HepG2 (cell line): ENCODE results near the gene MICA. TPM values are rescaled to one million over a fixed set of nuclear protein-coding genes. Genes with fewer than 3 reads are reported as not detected.
A peak's percentile ranks its signal among the peaks of the same experiment; 100 is the strongest.

ENCODE experiments used
- ATM ChIP-seq: fragments of 450-650 bp; IDR thresholded peaks from 2 replicates; pipeline ENCODE4 v1.7.1; 2017; ENCODE audit warnings: mild to moderate bottlenecking, borderline replicate concordance
- CCDC6 ChIP-seq: sonication (generic); formaldehyde crosslinking; IDR thresholded peaks from 2 replicates; pipeline ENCODE4 v1.8.1; 2022; ENCODE audit warnings: mild to moderate bottlenecking, missing genetic modification reagents, moderate library complexity
- ETS1 ChIP-seq: sonication (generic); formaldehyde crosslinking; IDR thresholded peaks from 2 replicates; pipeline ENCODE4 v1.4.0; 2020; ENCODE audit warnings: missing genetic modification reagents
- FIP1L1 ChIP-seq: fragments of 200-400 bp; formaldehyde crosslinking; IDR thresholded peaks from 2 replicates; pipeline ENCODE4 v1.6.1; 2018; ENCODE audit warnings: low read depth, mild to moderate bottlenecking, low read length, moderate library complexity, borderline replicate concordance; ENCODE audit not compliant: insufficient read depth
- FOXC1 ChIP-seq: sonication (generic); formaldehyde crosslinking; IDR thresholded peaks from 2 replicates; pipeline ENCODE4 v1.8.0; 2022; ENCODE audit warnings: mild to moderate bottlenecking, missing genetic modification reagents, borderline replicate concordance
- MTERF4 ChIP-seq: sonication (generic); formaldehyde crosslinking; IDR thresholded peaks from 2 replicates; pipeline ENCODE4 v1.8.0; 2023; ENCODE audit warnings: mild to moderate bottlenecking, missing genetic modification reagents
- MYPOP ChIP-seq: sonication (generic); formaldehyde crosslinking; IDR thresholded peaks from 2 replicates; pipeline ENCODE4 v1.8.1; 2023; ENCODE audit warnings: mild to moderate bottlenecking, moderate library complexity, missing genetic modification reagents
- PBX2 ChIP-seq: IDR thresholded peaks from 2 replicates; pipeline ENCODE4 v1.6.1; 2016; ENCODE audit warnings: control low read depth
- PBX3 ChIP-seq: sonication (generic); formaldehyde crosslinking; IDR thresholded peaks from 2 replicates; pipeline ENCODE4 v1.8.1; 2023; ENCODE audit warnings: missing genetic modification reagents, inconsistent platforms, borderline replicate concordance
- RAD21 ChIP-seq: fragments of 450-650 bp; formaldehyde crosslinking; IDR thresholded peaks from 2 replicates; pipeline ENCODE4 v1.5.0; 2020; ENCODE audit warnings: mild to moderate bottlenecking
- RBAK ChIP-seq: sonication (generic); formaldehyde crosslinking; IDR thresholded peaks from 2 replicates; pipeline ENCODE4 v1.5.1; 2020; ENCODE audit warnings: mild to moderate bottlenecking, missing genetic modification reagents
- SNRNP70 ChIP-seq: fragments of 200-400 bp; formaldehyde crosslinking; IDR thresholded peaks from 2 replicates; pipeline ENCODE4 v1.6.1; 2017; ENCODE audit warnings: mild to moderate bottlenecking, low read depth, low read length, moderate library complexity
- SP5 ChIP-seq: IDR thresholded peaks from 2 replicates; pipeline ENCODE4 v1.6.1; 2016; ENCODE audit warnings: low read depth, borderline replicate concordance
- STAT6 ChIP-seq: sonication (generic); formaldehyde crosslinking; IDR thresholded peaks from 2 replicates; pipeline ENCODE4 v1.4.0; 2020; ENCODE audit warnings: missing genetic modification reagents, mild to moderate bottlenecking, borderline replicate concordance
- ZBTB1 ChIP-seq: sonication (generic); formaldehyde crosslinking; IDR thresholded peaks from 2 replicates; pipeline ENCODE4 v1.4.0; 2020; ENCODE audit warnings: missing genetic modification reagents, borderline replicate concordance
- ZNF558 ChIP-seq: sonication (generic); formaldehyde crosslinking; IDR thresholded peaks from 2 replicates; pipeline ENCODE4 v1.9.0; 2022; ENCODE audit warnings: mild to moderate bottlenecking, missing genetic modification reagents, borderline replicate concordance
- ZNF710 ChIP-seq: sonication (generic); formaldehyde crosslinking; IDR thresholded peaks from 2 replicates; pipeline ENCODE4 v1.5.0; 2020; ENCODE audit warnings: mild to moderate bottlenecking, missing genetic modification reagents, borderline replicate concordance
- polyA plus RNA-seq, 8 experiments: library from polyadenylated mRNA; depleted of rRNA in 3 of 8; stranded (reverse) in 7 of 8; unstranded in 1 of 8; fragments of >200 nt; fragmentation: Illumina TruSeq in 4 of 8; extraction: Trizol in 4 of 8; gene quantifications; 2 replicates each; pipeline versions ENCODE4 v1.2.1 to v1.2.3, GENCODE V29; 2011 to 2016; ENCODE audit warnings: low read depth in 4 of 8, missing spikeins in 1 of 8, mixed read lengths in 1 of 8; ENCODE audit not compliant: insufficient read depth in 1 of 8
- total RNA-seq, 5 experiments: library from RNA; depleted of rRNA; stranded (reverse); fragments of >200 nt; fragmentation: Illumina TruSeq; extraction: Trizol; gene quantifications; 2 replicates each; pipeline ENCODE4 v1.2.3, GENCODE V29; 2016; ENCODE audit warnings: low read depth in 1 of 5

Gene MICA
- total and polyA plus RNA-seq, 2 of the 13 experiments (the other 11 are each of a cell fraction or from before 2014, with no cell fraction given): 21.6 to 38.1 TPM

DNA sequence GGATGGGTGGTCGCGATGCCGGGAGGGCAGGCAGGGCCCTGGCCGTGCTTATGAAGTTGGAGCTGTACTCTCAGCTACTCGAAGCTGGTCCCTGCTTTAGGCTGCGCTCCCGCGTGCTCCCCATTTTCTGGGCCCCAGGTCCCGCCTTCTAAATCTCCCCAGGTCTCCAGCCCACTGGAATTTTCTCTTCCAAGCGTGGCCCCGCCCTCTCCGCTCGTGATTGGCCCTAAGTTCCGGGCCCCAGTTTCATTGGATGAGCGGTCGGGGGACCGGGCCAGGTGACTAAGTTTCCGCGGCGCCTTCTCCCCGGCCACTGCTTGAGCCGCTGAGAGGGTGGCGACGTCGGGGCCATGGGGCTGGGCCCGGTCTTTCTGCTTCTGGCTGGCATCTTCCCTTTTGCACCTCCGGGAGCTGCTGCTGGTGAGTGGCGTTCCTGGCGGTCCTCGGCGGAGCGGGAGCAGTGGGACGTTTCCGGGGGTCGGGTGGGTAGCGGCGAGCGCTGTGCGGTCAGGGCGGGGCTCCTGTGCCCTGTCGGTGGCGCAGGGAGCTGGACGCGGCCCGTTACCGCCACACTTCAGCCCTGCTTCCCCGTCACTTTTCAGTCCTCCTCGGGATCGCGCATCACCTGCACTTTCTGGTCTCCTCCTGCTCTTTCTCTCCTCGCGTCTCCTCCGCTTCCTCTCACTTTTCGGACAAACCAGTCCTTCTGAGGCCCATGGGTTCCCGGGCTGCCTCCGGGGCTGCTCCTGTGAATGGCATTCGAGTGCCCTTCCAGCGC, at the start of gene MICA (continued):
- TF ChIP-seq ETS1 (0 out of 2 replicates have a peak, but pooled peaks have one; percentile 71), PBX2 (CRISPR knock-in tag) (no peak), MYPOP (peak; percentile 96), MTERF4 (CRISPR knock-in tag) (peak; percentile 58), FOXC1 (CRISPR knock-in tag) (peak; percentile 97; the same call in 1 of the 2 replicates), ATM (no peak), ZBTB1 (no peak), SNRNP70 (no peak), RBAK (CRISPR knock-in tag) (no peak), CCDC6 (peak; percentile 86; the same call in 1 of the 2 replicates), ZNF558 (CRISPR knock-in tag) (no peak; the same call in 1 of the 2 replicates), ZNF710 (CRISPR knock-in tag) (peak; percentile 79; the same call in 1 of the 2 replicates), SP5 (CRISPR knock-in tag) (peak; percentile 46; the same call in 1 of the 2 replicates), PBX3 (CRISPR knock-in tag) (peak; percentile 88; the same call in 1 of the 2 replicates), RAD21 (no peak), FIP1L1 (no peak), STAT6 (CRISPR knock-in tag) (peak; percentile 84; the same call in 1 of the 2 replicates)
